Cardiac fibroblast (primary cell): Measurements from ENCODE around the gene ARHGAP6.
"Not testable (repeated sequence)": the region's sequence is repeated elsewhere in the genome, so short reads cannot be mapped to it uniquely, and the experiment has no call there.

ENCODE experiments used
- DNase-seq, 2 donors: peaks; one replicate each; pipeline versions ENCODE4 v3.0.0 to v3.0.0-alpha.2; 2010; ENCODE audit warnings: low read depth in 2 of 2
- H3K4me3 ChIP-seq, 2 donors: replicated peaks in 1 of 2; 1 replicate in 1 of 2; 2 replicates in 1 of 2; pipeline ENCODE4 v1.5.1; 2011; ENCODE audit warnings: low read depth in 2 of 2, low read length in 2 of 2, mild to moderate bottlenecking in 2 of 2, moderate library complexity in 1 of 2
- CTCF ChIP-seq: IDR thresholded peaks from one replicate; pipeline ENCODE4 v1.5.1; 2011; ENCODE audit warnings: low read depth, mild to moderate bottlenecking, low read length, inconsistent platforms

The ARHGAP6 gene

GRCh38 chrX:11626351-11626750 is 39.4 kb downstream of the ARHGAP6 start:
- no peak overlapping the region for H3K4me3 ChIP-seq
- TF ChIP-seq CTCF = no peak
- no peak for DNase-seq

- peak; percentile 37 to 65 for DNase-seq
- TF ChIP-seq CTCF = no peak
- H3K4me3 ChIP-seq = no peak overlapping the region
Measured at GRCh38 chrX:11619441-11619840, 46.3 kb downstream of the ARHGAP6 start.

GRCh38 chrX:11614253-11614652 is 51.5 kb downstream of the ARHGAP6 start:
- H3K4me3 ChIP-seq, DNase-seq: not testable (repeated sequence)

- DNase-seq = no peak
- no peak overlapping the region for H3K4me3 ChIP-seq
Measured at GRCh38 chrX:11611965-11612364, 53.8 kb downstream of the ARHGAP6 start.

GRCh38 chrX:11611161-11611560 is 54.6 kb downstream of the ARHGAP6 start:
- TF ChIP-seq CTCF = no peak
- no peak overlapping the region for H3K4me3 ChIP-seq
- no peak for DNase-seq

More at GRCh38 chrX:11611965-11612364, 53.8 kb downstream of the ARHGAP6 start:
- TF ChIP-seq CTCF = no peak

- TF ChIP-seq CTCF = no peak
- DNase-seq = no peak
- H3K4me3 ChIP-seq = no peak overlapping the region
Measured at GRCh38 chrX:11609109-11609508, 56.6 kb downstream of the ARHGAP6 start.

- no peak for DNase-seq
- TF ChIP-seq CTCF = no peak
- no peak overlapping the region for H3K4me3 ChIP-seq
Measured at GRCh38 chrX:11606408-11606807, 59.3 kb downstream of the ARHGAP6 start.

- DNase-seq = no peak
- TF ChIP-seq CTCF = no peak
- H3K4me3 ChIP-seq = no peak overlapping the region
Measured at GRCh38 chrX:11600578-11600977, 65.1 kb downstream of the ARHGAP6 start.
